ENCODE data around the gene TAP1. TPM values are rescaled to one million over a fixed set of nuclear protein-coding genes. Genes with fewer than 3 reads are reported as not detected.
"Not testable (repeated sequence)": the region's sequence is repeated elsewhere in the genome, so short reads cannot be mapped to it uniquely, and the experiment has no call there.

Gene TAP1
- total and polyA plus RNA-seq, 10 of the 15 experiments (the other 5 are each of a cell fraction or from before 2014, with no cell fraction given), result 33.4 to 249 (median 169) TPM

DNA sequence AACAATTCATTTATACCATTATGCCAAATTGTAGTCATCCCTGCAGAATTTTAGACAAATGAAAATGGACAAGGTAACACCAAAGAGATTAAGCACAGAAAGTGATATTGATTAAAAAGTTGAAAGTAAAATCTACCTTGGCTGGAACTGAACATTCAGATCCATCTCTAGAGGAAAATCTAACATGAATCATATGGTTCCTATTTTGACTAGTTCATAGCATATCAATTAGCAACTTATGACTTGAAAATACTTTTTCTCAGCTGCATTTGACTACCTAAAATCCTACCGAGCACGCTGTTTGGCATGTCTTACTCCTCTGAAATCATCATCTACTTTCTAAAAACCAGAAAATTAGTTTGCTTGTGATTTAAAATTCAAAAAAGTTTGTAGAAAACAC lies 23.1 kb upstream of the TAP1 start:
- Histone ChIP-seq H3K27me3 (replicated peaks in 1 of 2; ENCODE audit: control insufficient read depth in 2 of 2, insufficient read depth in 2 of 2, low read length in 1 of 2) (no peaks in the 10 kb centered on the region), H3K4me1 (ENCODE audit: control insufficient read depth, insufficient read depth, low read length) (0 out of 2 replicates have a peak, but pooled peaks cover 3% of the 10 kb centered on the region), H3K79me2 (ENCODE audit: control insufficient read depth, insufficient read depth, low read length) (no peaks in the 10 kb centered on the region), H3K27ac (ENCODE audit: control insufficient read depth, insufficient read depth) (no peak overlapping the region), H3K36me3 (ENCODE audit: control insufficient read depth in 2 of 2, insufficient read depth in 2 of 2, low read length in 1 of 2) (no peaks in the 10 kb centered on the region), H3K4me3 (no peak overlapping the region), H4K20me1 (ENCODE audit: control insufficient read depth, insufficient read depth) (no peaks in the 10 kb centered on the region), H3K9ac (ENCODE audit: control insufficient read depth, insufficient read depth, low read length) (no peak overlapping the region), H2AFZ (ENCODE audit: control insufficient read depth, low read depth, low read length) (no peak overlapping the region), H3K9me3 (replicated peaks; ENCODE audit: control insufficient read depth, insufficient read depth, low read length) (no peaks in the 10 kb centered on the region), H3K4me2 (ENCODE audit: control insufficient read depth, insufficient read depth) (no peak overlapping the region)
- SMC1A ChIA-PET (ENCODE audit: uncharacterized antibody, unreplicated experiment), result interaction anchor here (1.0 to 13.8 kb wide), 6 partner anchors 8 to 107 kb away, joined by 3 to 184 read pairs (median 4); no protein-coding TSS in a partner anchor
- RAD21 ChIA-PET (ENCODE audit: unreplicated experiment), result interaction anchor here (6.0 kb wide), 1 partner anchor 39 kb away, joined by 19 read pairs; the partner anchor contains the start of gene TAP2
- in situ Hi-C loops (cut with MboI), result no loop called here
- intact Hi-C loops (cut with micrococcal nuclease; ENCODE audit: unreplicated experiment), result no loop called here
- TF ChIP-seq ZNF217 (IDR thresholded peaks at IDR 0.05) (no peak), CREM (IDR thresholded peaks at IDR 0.05; ENCODE audit: low read depth) (no peak), ZNF384 (IDR thresholded peaks at IDR 0.05; ENCODE audit: borderline replicate concordance, low read depth, low read length) (no peak)
- ATAC-seq (no peak), FAIRE-seq (no peak), DNase-seq (ENCODE audit: low read depth, low spot score) (no peak)
- POLR2A ChIA-PET, result no interaction called here
- CTCF ChIA-PET, result interaction anchor here (1.2 to 12.7 kb wide), 4 partner anchors 8 to 110 kb away, joined by 5 to 260 read pairs (median 25); no protein-coding TSS in a partner anchor
- BruUV-seq (replicated peaks), result no TSS peak
- WGBS (ENCODE audit: insufficient coverage, insufficient replicate concordance, low lambda C conversion rate, missing lambda C conversion rate), result 2% methylated on average over 2 of the region's 2 CpGs

DNA sequence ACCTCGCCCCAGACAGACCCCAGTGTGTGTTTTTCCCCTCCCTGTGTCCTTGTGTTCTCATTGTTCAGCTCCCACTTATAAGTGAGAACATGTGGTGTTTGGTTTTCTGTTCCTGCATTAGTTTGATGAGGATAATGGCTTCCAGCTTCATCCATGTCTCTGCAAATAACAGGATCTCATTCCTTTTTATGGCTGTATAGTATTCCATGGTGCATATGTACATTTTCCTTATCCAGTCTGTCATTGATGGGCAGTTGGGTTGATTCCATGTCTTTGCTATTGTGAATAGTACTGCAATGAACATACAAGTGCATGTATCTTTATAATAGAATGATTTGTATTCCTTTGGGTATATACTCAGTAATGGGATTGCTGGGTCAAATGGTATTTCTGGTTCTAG lies 20.4 kb upstream of the TAP1 start:
- in situ Hi-C loops (cut with MboI); H3K36me3 ChIP-seq (ENCODE audit: control insufficient read depth in 2 of 2, insufficient read depth in 2 of 2, low read length in 1 of 2); H3K9ac ChIP-seq (ENCODE audit: control insufficient read depth, insufficient read depth, low read length); H3K4me1 ChIP-seq (ENCODE audit: control insufficient read depth, insufficient read depth, low read length); ATAC-seq; intact Hi-C loops (cut with micrococcal nuclease; ENCODE audit: unreplicated experiment); H3K27me3 ChIP-seq (replicated peaks in 1 of 2; ENCODE audit: control insufficient read depth in 2 of 2, insufficient read depth in 2 of 2, low read length in 1 of 2); FAIRE-seq; H3K27ac ChIP-seq (ENCODE audit: control insufficient read depth, insufficient read depth); BruUV-seq (replicated peaks); H4K20me1 ChIP-seq (ENCODE audit: control insufficient read depth, insufficient read depth); DNase-seq (ENCODE audit: low read depth, low spot score); H3K4me3 ChIP-seq; H2AFZ ChIP-seq (ENCODE audit: control insufficient read depth, low read depth, low read length); H3K79me2 ChIP-seq (ENCODE audit: control insufficient read depth, insufficient read depth, low read length); H3K9me3 ChIP-seq (replicated peaks; ENCODE audit: control insufficient read depth, insufficient read depth, low read length); H3K4me2 ChIP-seq (ENCODE audit: control insufficient read depth, insufficient read depth): not testable (repeated sequence)
- WGBS (ENCODE audit: insufficient coverage, insufficient replicate concordance, low lambda C conversion rate, missing lambda C conversion rate), result 0% methylated on average over 1 of the region's 1 CpG
- POLR2A ChIA-PET, result interaction anchor here (1.7 kb wide), 1 partner anchor 35 kb away, joined by 4 read pairs; the partner anchor contains the start of gene TAP2
- CTCF ChIA-PET, result interaction anchor here (1.6 to 2.8 kb wide), 4 partner anchors 35 to 173 kb away, joined by 3 to 14 read pairs (median 6); partner anchors contain the start of gene TAP2
- RAD21 ChIA-PET (ENCODE audit: unreplicated experiment), result interaction anchor here (1.4 to 6.0 kb wide), 3 partner anchors 10 to 111 kb away, joined by 3 to 19 read pairs (median 6); partner anchors contain the start of gene TAP2
- SMC1A ChIA-PET (ENCODE audit: uncharacterized antibody, unreplicated experiment), result interaction anchor here (1.0 to 1.5 kb wide), 5 partner anchors 12 to 110 kb away, joined by 3 to 10 read pairs (median 4); no protein-coding TSS in a partner anchor
